HG02885 (cell line): ENCODE data around the gene P2RY2.
"Not testable (repeated sequence)": the region's sequence is repeated elsewhere in the genome, so short reads cannot be mapped to it uniquely, and the experiment has no call there.

Experiments
- ATAC-seq: cut with Tn5 transposase; IDR thresholded peaks from one replicate; pipeline ENCODE4 v1.9.1; 2021; ENCODE audit warnings: mild to moderate bottlenecking; ENCODE audit not compliant: unreplicated experiment, poor library complexity

P2RY2 gene

GRCh38 chr11:73262851-73263495 lies 44.9 kb downstream of the P2RY2 start:
- no peak for ATAC-seq

- no peak for ATAC-seq
Measured at GRCh38 chr11:73263640-73264039, 45.6 kb downstream of the P2RY2 start.

GRCh38 chr11:73265278-73265810 lies 47.3 kb downstream of the P2RY2 start:
- no peak for ATAC-seq

- no peak for ATAC-seq
Measured at GRCh38 chr11:73265853-73266645, 48.0 kb downstream of the P2RY2 start.

- no peak for ATAC-seq
Measured at GRCh38 chr11:73266646-73267020, 48.6 kb downstream of the P2RY2 start.

- ATAC-seq = no peak
Measured at GRCh38 chr11:73267122-73267846, 49.2 kb downstream of the P2RY2 start.

- no peak for ATAC-seq
Measured at GRCh38 chr11:73267906-73268540, 49.9 kb downstream of the P2RY2 start.

- ATAC-seq = no peak
Measured at GRCh38 chr11:73268671-73269271, 50.7 kb downstream of the P2RY2 start.

- ATAC-seq = no peak
Measured at GRCh38 chr11:73269459-73270015, 51.5 kb downstream of the P2RY2 start.

- no peak for ATAC-seq
Measured at GRCh38 chr11:73270016-73270854, 52.2 kb downstream of the P2RY2 start.

GRCh38 chr11:73270855-73271477 lies 52.9 kb downstream of the P2RY2 start:
- no peak for ATAC-seq

- not testable (repeated sequence) for ATAC-seq
Measured at GRCh38 chr11:73271478-73271865, 53.4 kb downstream of the P2RY2 start.

- no peak for ATAC-seq
Measured at GRCh38 chr11:73271936-73272679, 54.0 kb downstream of the P2RY2 start, which contains the start of gene P2RY6. Gene P2RY6, plus strand, starts transcription at chr11:73272338. Its CDS starts 24,181 bp downstream, at chr11:73296519.

- no peak for ATAC-seq
Measured at GRCh38 chr11:73272680-73273038, 54.6 kb downstream of the P2RY2 start.

GRCh38 chr11:73273222-73273895 lies 55.3 kb downstream of the P2RY2 start:
- ATAC-seq = no peak

GRCh38 chr11:73274191-73274590 lies 56.1 kb downstream of the P2RY2 start:
- ATAC-seq = not testable (repeated sequence)

- no peak for ATAC-seq
Measured at GRCh38 chr11:73274722-73275380, 56.8 kb downstream of the P2RY2 start.
